GM12878 (cell line): Measurements from ENCODE around the gene PDGFC. TPM values are rescaled to one million over a fixed set of nuclear protein-coding genes. Genes with fewer than 3 reads are reported as not detected.

Source experiments
- ATAC-seq: fragments of 200-7000 bp; cut with Tn5 transposase; 3 replicates; pipeline ENCODE4 v1.9.1; 2020; ENCODE audit warnings: mild to moderate bottlenecking, moderate library complexity
- BruUV-seq: library from RNA; stranded (reverse); fragments of 400-500 nt; replicated peaks from 2 replicates; lab custom pipeline; 2021; lab: Mats Ljungman, UMichigan
- CTCF ChIA-PET: fragments of 300-600 bp; sonication (Branson Sonifier 250); formaldehyde crosslinking; extraction: SDS; loops from one replicate; lab custom pipeline; 2021; ENCODE audit warnings: inconsistent platforms; lab: Yijun Ruan, JAX
- POLR2A ChIA-PET: fragments of 350-600 bp; formaldehyde crosslinking; extraction: SDS; loops from one replicate; lab custom pipeline; 2021; ENCODE audit warnings: inconsistent platforms; lab: Charles Lee
- RAD21 ChIA-PET: fragments of 300-600 bp; sonication (Branson Sonifier 250); formaldehyde crosslinking; loops from one replicate; lab custom pipeline; 2023; ENCODE audit warnings: antibody characterized with exemption; ENCODE audit not compliant: unreplicated experiment; lab: Charles Lee
- SMC1A ChIA-PET: fragments of 300-600 bp; sonication (Branson Sonifier 250); formaldehyde crosslinking; loops from one replicate; lab custom pipeline; 2023; ENCODE audit not compliant: unreplicated experiment, uncharacterized antibody; lab: Charles Lee
- DNase-seq: peaks from one replicate; pipeline ENCODE4 v3.0.0-alpha.2; 2011; ENCODE audit warnings: low read depth, low spot score
- FAIRE-seq: peaks from 3 replicates; lab custom pipeline; 2011; peaks lifted over from hg19 to GRCh38; lab: Jason Lieb, UNC
- H2AFZ ChIP-seq: 2 replicates; pipeline ENCODE4 v1.6.0; 2011; ENCODE audit warnings: low read depth, low read length, control low read depth; ENCODE audit not compliant: control insufficient read depth
- H3K27ac ChIP-seq: 2 replicates; pipeline ENCODE4 v1.5.1; 2011; ENCODE audit warnings: control low read depth; ENCODE audit not compliant: control insufficient read depth, insufficient read depth
- H3K27me3 ChIP-seq, 2 experiments: replicated peaks in 1 of 2; 2 replicates each; pipeline versions ENCODE4 v1.6.0 to v1.6.1; 2011; ENCODE audit warnings: low read length in 1 of 2; ENCODE audit not compliant: control insufficient read depth in 2 of 2, insufficient read depth in 2 of 2
- H3K36me3 ChIP-seq, 2 experiments: 2 replicates each; pipeline ENCODE4 v1.5.1; 2011; ENCODE audit warnings: low read length in 1 of 2; ENCODE audit not compliant: control insufficient read depth in 2 of 2, insufficient read depth in 2 of 2
- H3K4me1 ChIP-seq: 2 replicates; pipeline ENCODE4 v1.6.1; 2011; ENCODE audit warnings: mild to moderate bottlenecking, low read length, moderate library complexity, mixed read lengths; ENCODE audit not compliant: control insufficient read depth, insufficient read depth
- H3K4me2 ChIP-seq: 2 replicates; pipeline ENCODE4 v1.6.0; 2011; ENCODE audit warnings: control low read depth; ENCODE audit not compliant: control insufficient read depth, insufficient read depth
- H3K4me3 ChIP-seq: fragments of 200-600 bp; sonication (generic); 2 replicates; pipeline ENCODE4 v1.5.1; 2016
- H3K79me2 ChIP-seq: 2 replicates; pipeline ENCODE4 v1.6.0; 2011; ENCODE audit warnings: low read length; ENCODE audit not compliant: control insufficient read depth, insufficient read depth
- H3K9ac ChIP-seq: 2 replicates; pipeline ENCODE4 v1.8.0; 2011; ENCODE audit warnings: low read length, control low read depth, mixed read lengths; ENCODE audit not compliant: control insufficient read depth, insufficient read depth
- H3K9me3 ChIP-seq: replicated peaks from 3 replicates; pipeline ENCODE4 v1.5.1; 2011; ENCODE audit warnings: mild to moderate bottlenecking, low read length; ENCODE audit not compliant: control insufficient read depth, insufficient read depth
- H4K20me1 ChIP-seq: 2 replicates; pipeline ENCODE4 v1.6.0; 2011; ENCODE audit not compliant: control insufficient read depth, insufficient read depth
- BMI1 ChIP-seq: fragments of 450-650 bp; IDR thresholded peaks from 2 replicates; pipeline ENCODE4 v1.6.1; 2016; ENCODE audit warnings: mild to moderate bottlenecking, moderate library complexity, borderline replicate concordance
- HCFC1 ChIP-seq: fragments of 150-350 bp; IDR thresholded peaks from 2 replicates; pipeline ENCODE4 v1.6.1; 2014; ENCODE audit warnings: low read length
- HSF1 ChIP-seq: fragments of 150-350 bp; IDR thresholded peaks from 2 replicates; pipeline ENCODE4 v1.6.1; 2014; ENCODE audit warnings: mild to moderate bottlenecking, low read depth, low read length
- IKZF1 ChIP-seq: fragments of 450-650 bp; conservative IDR thresholded peaks from 2 replicates; pipeline ENCODE4 v1.6.1; 2017; ENCODE audit warnings: antibody characterized with exemption, mild to moderate bottlenecking
- JUNB ChIP-seq: IDR thresholded peaks from 2 replicates; pipeline ENCODE4 v1.6.1; 2016; ENCODE audit warnings: antibody characterized with exemption, mild to moderate bottlenecking
- MEF2B ChIP-seq: fragments of 450-650 bp; IDR thresholded peaks from 2 replicates; pipeline ENCODE4 v1.6.1; 2018; ENCODE audit warnings: mild to moderate bottlenecking, moderate library complexity; ENCODE audit not compliant: partially characterized antibody, poor library complexity, severe bottlenecking
- MTA2 ChIP-seq: fragments of 450-650 bp; IDR thresholded peaks from 2 replicates; pipeline ENCODE4 v1.6.1; 2016; ENCODE audit warnings: low read depth, mild to moderate bottlenecking, moderate library complexity
- MYB ChIP-seq: fragments of 150-350 bp; IDR thresholded peaks from 2 replicates; pipeline ENCODE4 v1.6.1; 2014; ENCODE audit warnings: mild to moderate bottlenecking, low read depth, low read length, borderline replicate concordance
- SMARCA5 ChIP-seq: fragments of 450-650 bp; IDR thresholded peaks from 2 replicates; pipeline ENCODE4 v1.6.1; 2017; ENCODE audit warnings: mild to moderate bottlenecking
- ZNF274 ChIP-seq: IDR thresholded peaks from one replicate; pipeline ENCODE4 v1.8.0; 2011; ENCODE audit not compliant: insufficient read length, insufficient read depth
- ZZZ3 ChIP-seq: IDR thresholded peaks from 2 replicates; pipeline ENCODE4 v1.6.1; 2011; ENCODE audit warnings: low read depth; ENCODE audit not compliant: control insufficient read depth, insufficient read length
- WGBS: methylation state at CpG from one replicate; pipeline ENCODE4 v1.1.6; 2016; ENCODE audit warnings: low lambda C conversion rate; ENCODE audit not compliant: insufficient replicate concordance, insufficient coverage; ENCODE audit errors: missing lambda C conversion rate; 5-methylcytosine and 5-hydroxymethylcytosine counted together
- in situ Hi-C: fragments of 300-500 bp; cut with MboI; formaldehyde crosslinking; loops from 9 replicates; pipeline ENCODE4 v1.14.3; 2018; ENCODE audit warnings: mixed read lengths
- intact Hi-C: fragments of 100-400 bp; cut with micrococcal nuclease; formaldehyde crosslinking; loops from one replicate; pipeline ENCODE4 v1.14.2; 2022; ENCODE audit not compliant: unreplicated experiment
- polyA plus RNA-seq, 11 experiments: library from polyadenylated mRNA; depleted of rRNA in 4 of 11; unstranded in 6 of 11; stranded (reverse) in 5 of 11; fragments of >200 nt; fragmentation: Nextera tagmentation in 4 of 11; fragmentation: Illumina TruSeq in 1 of 11; extraction: Ambion mirVana in 4 of 11; extraction: Trizol in 1 of 11; gene quantifications; 1 replicate in 1 of 11; 2 replicates in 10 of 11; pipeline versions ENCODE4 v1.2.1 to v1.2.3, GENCODE V29; 2011 to 2016; ENCODE audit warnings: inconsistent platforms in 2 of 11, missing spikeins in 2 of 11, low read depth in 1 of 11
- total RNA-seq, 4 experiments: library from RNA; depleted of rRNA in 3 of 4; stranded (reverse); fragments of >200 nt in 3 of 4; fragmentation: Illumina TruSeq in 1 of 4; extraction: Trizol in 1 of 4; gene quantifications; 2 replicates each; pipeline versions ENCODE4 v1.2.1 to v1.2.3, GENCODE V29; 2013 to 2021

Gene PDGFC
- total and polyA plus RNA-seq, 10 of the 15 experiments (the other 5 are each of a cell fraction or from before 2014, with no cell fraction given), result 0.02 to 0.18 TPM; not detected in 8

GRCh38 chr4:156805696-156806095 is 165.9 kb downstream of the PDGFC start (continued):
- TF ChIP-seq HSF1 (no peak), HCFC1 (no peak), MEF2B (no peak), MYB (no peak), ZNF274 (no peak)

- ATAC-seq (peak; percentile 40), FAIRE-seq (no peak)
- no TSS peak for BruUV-seq
- Histone ChIP-seq H2AFZ (no peak overlapping the region), H3K27ac (no peak overlapping the region), H3K4me1 (no peaks in the 10 kb centered on the region), H3K36me3 (no peaks in the 10 kb centered on the region), H4K20me1 (no peaks in the 10 kb centered on the region), H3K27me3 (no peaks in the 10 kb centered on the region), H3K79me2 (no peaks in the 10 kb centered on the region), H3K4me3 (no peak overlapping the region), H3K9me3 (no peaks in the 10 kb centered on the region), H3K4me2 (no peak overlapping the region), H3K9ac (no peak overlapping the region)
- in situ Hi-C loops (no loop called here), intact Hi-C loops (no loop called here)
- ChIA-PET RAD21 (no interaction called here), CTCF (no interaction called here), SMC1A (interaction anchor here (1.5 kb wide), 1 partner anchor 9 kb away, joined by 4 read pairs; no protein-coding TSS in a partner anchor)
- WGBS, result 6% methylated on average over 2 of the region's 2 CpGs
- TF ChIP-seq BMI1 (0 out of 2 replicates have a peak, but pooled peaks have one; percentile 29), MTA2 (0 out of 2 replicates have a peak, but pooled peaks have one; percentile 7), IKZF1 (peak; percentile 25; the same call in 1 of the 2 replicates), ZZZ3 (no peak), SMARCA5 (no peak), JUNB (peak; percentile 31; the same call in 1 of the 2 replicates)
- TF ChIP-seq, all 136 proteins: peak for 4
- POLR2A ChIA-PET, result no interaction called here
- DNase-seq, result no peak
These were observed 168.5 kb downstream of the PDGFC start for GRCh38 chr4:156803056-156803455.
